Vagina (tissue), 2 donors: ENCODE results near the gene ZNF12. TPM values are rescaled to one million over a fixed set of nuclear protein-coding genes. Genes with fewer than 3 reads are reported as not detected.

Experiments used
- DNase-seq, 2 donors: peaks; one replicate each; pipeline ENCODE4 v3.0.0-alpha.2; 2017; ENCODE audit errors: extremely low spot score in 2 of 2
- H3K27ac ChIP-seq: fragments of 200-600 bp; sonication (generic); one replicate; pipeline ENCODE4 v1.5.1; 2019
- H3K27me3 ChIP-seq: fragments of 200-600 bp; sonication (generic); one replicate; pipeline ENCODE4 v1.5.1; 2019
- H3K36me3 ChIP-seq, 2 donors: fragments of 200-600 bp; sonication (generic); one replicate each; pipeline ENCODE4 v1.5.1; 2017 to 2019
- H3K4me1 ChIP-seq: fragments of 200-600 bp; sonication (generic); one replicate; pipeline ENCODE4 v1.5.1; 2019
- H3K4me3 ChIP-seq, 2 donors: fragments of 200-600 bp; sonication (generic); 1 replicate in 1 of 2; 2 replicates in 1 of 2; pipeline ENCODE4 v1.5.1; 2016 to 2019
- H3K9me3 ChIP-seq: fragments of 200-600 bp; sonication (generic); one replicate; pipeline ENCODE4 v1.5.1; 2019
- POLR2A ChIP-seq, 2 donors: fragments of 450-650 bp; IDR thresholded peaks; one replicate each; pipeline ENCODE4 v1.6.1; 2017; ENCODE audit warnings: antibody characterized with exemption in 2 of 2, mild to moderate bottlenecking in 2 of 2, moderate library complexity in 2 of 2
- POLR2AphosphoS5 ChIP-seq, 2 donors: sonication (generic); formaldehyde crosslinking; IDR thresholded peaks; one replicate each; pipeline ENCODE4 v1.9.0; 2017; ENCODE audit warnings: antibody characterized with exemption in 2 of 2, mild to moderate bottlenecking in 2 of 2, low read depth in 1 of 2; ENCODE audit not compliant: insufficient read depth in 1 of 2
- intact Hi-C: fragments of 100-400 bp; cut with DNase I; formaldehyde crosslinking; loops from one replicate; pipeline ENCODE4 v1.15.1; 2023
- total RNA-seq: library from RNA; depleted of rRNA; stranded (reverse); fragments of >200 nt; gene quantifications from one replicate; pipeline ENCODE4 v1.2.3, GENCODE V29; 2016
- TF ChIP-seq, protein P1 (sequence below), 3 experiments: fragments of 450-650 bp in 2 of 3; fragments of 200-600 bp in 1 of 3; sonication (generic) in 1 of 3; IDR thresholded peaks; one replicate each; pipeline ENCODE4 v1.5.1; 2017 to 2019; ENCODE audit warnings: antibody characterized with exemption in 3 of 3, mild to moderate bottlenecking in 2 of 3, moderate library complexity in 2 of 3

The ZNF12 gene
- total RNA-seq, 1 donor from 2014 or later = 49.8 TPM

DNA sequence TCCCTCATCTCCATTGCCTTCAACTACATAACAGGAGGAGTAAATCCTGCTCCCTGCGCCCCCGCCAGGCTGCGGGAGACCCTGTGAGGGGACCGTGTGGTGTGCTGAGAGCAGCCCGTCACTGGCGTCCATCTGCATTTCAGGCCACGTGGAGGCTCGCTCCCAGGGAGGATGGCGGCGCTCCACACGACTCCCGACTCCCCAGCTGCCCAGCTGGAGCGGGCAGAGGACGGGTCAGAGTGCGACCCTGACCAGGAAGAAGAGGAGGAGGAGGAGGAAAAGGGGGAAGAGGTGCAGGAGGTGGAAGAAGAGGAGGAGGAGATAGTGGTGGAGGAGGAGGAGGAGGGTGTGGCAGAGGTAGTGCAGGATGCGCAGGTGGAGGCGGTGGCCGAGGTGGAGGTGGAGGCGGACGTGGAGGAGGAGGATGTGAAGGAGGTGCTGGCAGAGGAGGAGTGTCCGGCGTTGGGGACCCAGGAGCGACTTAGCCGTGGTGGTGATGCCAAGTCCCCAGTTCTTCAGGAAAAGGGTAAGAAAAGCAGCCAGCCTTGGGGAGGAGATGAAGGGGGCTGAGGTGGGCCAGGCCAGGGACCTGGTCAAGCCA lies 64.4 kb downstream of the ZNF12 start:
- Histone ChIP-seq H3K36me3 (peaks cover 0 to 54% of the 10 kb centered on the region in 2 donors), H3K4me3 (no peak overlapping the region), H3K4me1 (peaks cover 26% of the 10 kb centered on the region), H3K27ac (no peak overlapping the region), H3K9me3 (no peaks in the 10 kb centered on the region), H3K27me3 (no peaks in the 10 kb centered on the region)
- intact Hi-C loops = no loop called here
- no peak for DNase-seq
- TF ChIP-seq POLR2AphosphoS5 (IDR thresholded peaks at IDR 0.05; ENCODE audit: insufficient read depth in 1 of 2, low read depth in 1 of 2) = no peak
- TF ChIP-seq, protein P1, sequence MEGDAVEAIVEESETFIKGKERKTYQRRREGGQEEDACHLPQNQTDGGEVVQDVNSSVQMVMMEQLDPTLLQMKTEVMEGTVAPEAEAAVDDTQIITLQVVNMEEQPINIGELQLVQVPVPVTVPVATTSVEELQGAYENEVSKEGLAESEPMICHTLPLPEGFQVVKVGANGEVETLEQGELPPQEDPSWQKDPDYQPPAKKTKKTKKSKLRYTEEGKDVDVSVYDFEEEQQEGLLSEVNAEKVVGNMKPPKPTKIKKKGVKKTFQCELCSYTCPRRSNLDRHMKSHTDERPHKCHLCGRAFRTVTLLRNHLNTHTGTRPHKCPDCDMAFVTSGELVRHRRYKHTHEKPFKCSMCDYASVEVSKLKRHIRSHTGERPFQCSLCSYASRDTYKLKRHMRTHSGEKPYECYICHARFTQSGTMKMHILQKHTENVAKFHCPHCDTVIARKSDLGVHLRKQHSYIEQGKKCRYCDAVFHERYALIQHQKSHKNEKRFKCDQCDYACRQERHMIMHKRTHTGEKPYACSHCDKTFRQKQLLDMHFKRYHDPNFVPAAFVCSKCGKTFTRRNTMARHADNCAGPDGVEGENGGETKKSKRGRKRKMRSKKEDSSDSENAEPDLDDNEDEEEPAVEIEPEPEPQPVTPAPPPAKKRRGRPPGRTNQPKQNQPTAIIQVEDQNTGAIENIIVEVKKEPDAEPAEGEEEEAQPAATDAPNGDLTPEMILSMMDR (IDR thresholded peaks at IDR 0.05) = no peak
- no peak for TF ChIP-seq POLR2A (IDR thresholded peaks at IDR 0.05)

GRCh38 chr7:6641305-6642035 lies 65.3 kb downstream of the ZNF12 start:
- TF ChIP-seq POLR2AphosphoS5 (IDR thresholded peaks at IDR 0.05; ENCODE audit: insufficient read depth in 1 of 2, low read depth in 1 of 2) (no peak), POLR2A (IDR thresholded peaks at IDR 0.05) (no peak)
- TF ChIP-seq, protein P1 (IDR thresholded peaks at IDR 0.05) = no peak
- Histone ChIP-seq H3K9me3 (no peaks in the 10 kb centered on the region), H3K4me3 (no peak overlapping the region), H3K27ac (no peak overlapping the region), H3K27me3 (no peaks in the 10 kb centered on the region), H3K36me3 (peaks cover 0 to 49% of the 10 kb centered on the region in 2 donors), H3K4me1 (peaks cover 30% of the 10 kb centered on the region)
- intact Hi-C loops = no loop called here
- DNase-seq = no peak

DNA sequence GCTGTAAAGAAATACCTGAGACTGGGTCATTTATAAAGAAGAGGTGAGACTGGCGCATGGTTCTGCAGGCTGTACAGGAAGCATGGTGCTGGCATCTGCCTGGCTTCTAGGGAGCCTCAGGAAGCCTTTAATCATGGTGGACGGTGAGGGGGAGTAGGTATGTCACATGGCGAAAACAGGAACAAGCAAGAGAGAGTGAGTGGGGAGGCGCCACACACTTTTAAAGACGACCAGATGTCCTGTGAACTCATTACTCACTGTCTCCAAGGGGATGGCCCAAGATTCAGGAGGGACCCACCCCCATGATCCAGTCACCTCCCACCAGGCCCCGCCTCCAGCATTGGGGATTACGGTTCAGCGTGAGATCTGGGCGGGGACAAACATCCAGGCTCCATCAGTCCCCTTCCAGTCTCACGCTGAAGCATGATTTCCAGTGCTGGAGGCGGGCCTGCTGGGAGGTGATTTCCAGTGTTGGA lies 66.5 kb downstream of the ZNF12 start:
- H3K27me3 ChIP-seq = no peaks in the 10 kb centered on the region

GRCh38 chr7:6639627-6640026 lies 67.1 kb downstream of the ZNF12 start:
- Histone ChIP-seq H3K27ac (no peak overlapping the region), H3K27me3 (no peaks in the 10 kb centered on the region), H3K4me3 (no peak overlapping the region), H3K4me1 (peaks cover 34% of the 10 kb centered on the region), H3K36me3 (peaks cover 0 to 38% of the 10 kb centered on the region in 2 donors), H3K9me3 (no peaks in the 10 kb centered on the region)
- intact Hi-C loops = no loop called here
- no peak for DNase-seq
- no peak for TF ChIP-seq POLR2AphosphoS5 (IDR thresholded peaks at IDR 0.05; ENCODE audit: insufficient read depth in 1 of 2, low read depth in 1 of 2)
- TF ChIP-seq, protein P1 (IDR thresholded peaks at IDR 0.05) = no peak
- no peak for TF ChIP-seq POLR2A (IDR thresholded peaks at IDR 0.05)

More for the DNA sequence above, 66.5 kb downstream of the ZNF12 start:
- Histone ChIP-seq H3K4me1 (peaks cover 34% of the 10 kb centered on the region), H3K9me3 (no peaks in the 10 kb centered on the region), H3K4me3 (no peak overlapping the region), H3K36me3 (peaks cover 0 to 44% of the 10 kb centered on the region in 2 donors), H3K27ac (no peak overlapping the region)
- no peak for DNase-seq
- no peak for TF ChIP-seq POLR2AphosphoS5 (IDR thresholded peaks at IDR 0.05; ENCODE audit: insufficient read depth in 1 of 2, low read depth in 1 of 2)
- TF ChIP-seq, protein P1 (IDR thresholded peaks at IDR 0.05) = no peak
- no peak for TF ChIP-seq POLR2A (IDR thresholded peaks at IDR 0.05)
- intact Hi-C loops = no loop called here

DNA sequence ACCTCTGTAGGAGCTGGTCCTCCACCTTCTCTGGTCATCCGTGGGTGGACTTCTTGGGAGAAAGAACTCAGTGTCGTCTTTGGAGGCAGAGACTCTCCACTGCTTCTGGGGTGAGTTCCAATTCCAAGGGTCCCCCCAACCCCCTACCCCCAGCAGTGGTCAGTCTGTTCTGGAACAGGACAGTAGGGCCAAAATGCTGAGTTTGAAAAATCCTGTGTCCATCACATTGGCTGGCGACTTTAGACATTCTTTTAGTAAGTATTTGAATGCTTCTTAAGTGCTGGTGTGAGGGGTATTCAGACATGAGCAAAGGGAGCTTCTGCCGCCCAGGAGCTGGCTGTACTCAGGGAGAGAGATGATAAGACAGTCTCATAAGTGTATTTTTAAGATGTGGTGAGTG lies 67.7 kb downstream of the ZNF12 start:
- no peak for TF ChIP-seq POLR2A (IDR thresholded peaks at IDR 0.05)
- TF ChIP-seq, protein P1 (IDR thresholded peaks at IDR 0.05) = no peak
- TF ChIP-seq POLR2AphosphoS5 (IDR thresholded peaks at IDR 0.05; ENCODE audit: insufficient read depth in 1 of 2, low read depth in 1 of 2) = no peak
- no peaks in the 10 kb centered on the region for H3K9me3 ChIP-seq
- DNase-seq = no peak
- no peak overlapping the region for H3K27ac ChIP-seq
- H3K27me3 ChIP-seq = no peaks in the 10 kb centered on the region
- H3K36me3 ChIP-seq = peaks cover 0 to 32% of the 10 kb centered on the region in 2 donors
- intact Hi-C loops = no loop called here
- H3K4me1 ChIP-seq = peaks cover 34% of the 10 kb centered on the region
- H3K4me3 ChIP-seq = no peak overlapping the region
